NT2/D1 (cell line): ENCODE measurements around the gene MYCBPAP.

Experiments
- SUZ12 ChIP-seq: IDR thresholded peaks from 2 replicates; pipeline ENCODE4 v1.6.1; 2011; ENCODE audit not compliant: insufficient read length, insufficient read depth; ENCODE audit errors: extremely low read depth
- YY1 ChIP-seq: IDR thresholded peaks from 2 replicates; pipeline ENCODE4 v1.6.1; 2011; ENCODE audit not compliant: insufficient read length, insufficient read depth
- ZNF274 ChIP-seq: IDR thresholded peaks from 2 replicates; pipeline ENCODE4 v1.6.1; 2011; ENCODE audit warnings: mild to moderate bottlenecking, low read depth, low read length

DNA sequence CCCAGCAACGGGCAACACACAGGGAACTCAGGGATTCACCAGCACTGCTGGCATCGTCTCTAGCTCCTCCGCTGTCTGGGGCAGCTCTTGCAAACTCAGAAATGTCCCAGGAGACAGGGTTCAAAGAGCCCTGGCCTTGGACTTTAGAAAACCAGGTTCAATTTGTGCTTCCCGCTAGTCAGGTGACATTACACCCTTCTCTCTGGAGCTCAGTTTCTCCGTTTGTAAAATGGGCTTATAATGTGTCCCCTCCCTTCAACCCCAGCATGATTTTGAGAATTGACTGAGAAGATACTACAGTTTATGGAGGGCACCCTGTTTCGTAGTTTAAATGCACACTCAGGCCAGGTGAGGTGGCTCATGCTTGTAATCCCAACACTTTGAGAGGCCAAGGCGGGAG is 1.9 kb upstream of the MYCBPAP start:
- TF ChIP-seq ZNF274 (no peak), YY1 (no peak), SUZ12 (no peak)
